WTC11 (cell line): ENCODE measurements around the gene VCL. TPM values are rescaled to one million over a fixed set of nuclear protein-coding genes. Genes with fewer than 3 reads are reported as not detected.
A peak's percentile ranks its signal among the peaks of the same experiment; 100 is the strongest.

Experiments used
- ATAC-seq: fragments of 200-7000 bp; cut with Tn5 transposase; 2 replicates; pipeline ENCODE4 v1.10.0; 2021; ENCODE audit warnings: mild to moderate bottlenecking, moderate library complexity
- CTCF ChIA-PET: fragments of 300-600 bp; sonication (Branson Sonifier 250); formaldehyde crosslinking; loops from one replicate; lab custom pipeline; 2021; ENCODE audit warnings: antibody characterized with exemption; lab: Charles Lee
- POLR2A ChIA-PET: fragments of 350-600 bp; sonication (Branson Sonifier 250); formaldehyde crosslinking; loops from one replicate; lab custom pipeline; 2021; ENCODE audit warnings: antibody characterized with exemption; lab: Charles Lee
- DNase-seq: peaks from one replicate; pipeline ENCODE4 v3.0.0; 2021; ENCODE audit warnings: low spot score
- H3K27ac Mint-ChIP-seq: 2 replicates; pipeline ENCODE4 v1.8.0; 2021; ENCODE audit warnings: mixed read lengths
- H3K27me3 Mint-ChIP-seq: 2 replicates; pipeline ENCODE4 v1.8.0; 2021; ENCODE audit warnings: low read depth, mild to moderate bottlenecking, moderate library complexity, mixed read lengths
- H3K36me3 Mint-ChIP-seq: 2 replicates; pipeline ENCODE4 v1.8.0; 2021; ENCODE audit warnings: mixed read lengths
- H3K4me1 Mint-ChIP-seq: 2 replicates; pipeline ENCODE4 v1.8.0; 2022; ENCODE audit warnings: mixed read lengths
- H3K4me3 Mint-ChIP-seq: 2 replicates; pipeline ENCODE4 v1.8.0; 2021; ENCODE audit warnings: mild to moderate bottlenecking, moderate library complexity, mixed read lengths
- H3K9me3 Mint-ChIP-seq: 2 replicates; pipeline ENCODE4 v1.8.0; 2021; ENCODE audit warnings: mixed read lengths
- CBFB ChIP-seq: sonication (generic); formaldehyde crosslinking; IDR thresholded peaks from 2 replicates; pipeline ENCODE4 v1.8.1; 2022; ENCODE audit warnings: mild to moderate bottlenecking, low read depth, missing genetic modification reagents
- CREB1 ChIP-seq: sonication (generic); formaldehyde crosslinking; IDR thresholded peaks from 2 replicates; pipeline ENCODE4 v1.8.0; 2023; ENCODE audit warnings: mild to moderate bottlenecking, missing genetic modification reagents
- EMX1 ChIP-seq: fragments of 250-450 bp; sonication (Bioruptor Pico); IDR thresholded peaks from 2 replicates; pipeline ENCODE4 v1.8.0; 2021; ENCODE audit warnings: mild to moderate bottlenecking
- ETV6 ChIP-seq: sonication (generic); formaldehyde crosslinking; IDR thresholded peaks from 2 replicates; pipeline ENCODE4 v1.8.1; 2022; ENCODE audit warnings: mild to moderate bottlenecking, missing genetic modification reagents
- FOXK1 ChIP-seq: sonication (generic); formaldehyde crosslinking; IDR thresholded peaks from 2 replicates; pipeline ENCODE4 v1.8.0; 2022; ENCODE audit warnings: mild to moderate bottlenecking, moderate library complexity, missing genetic modification reagents
- FOXP1 ChIP-seq: sonication (generic); formaldehyde crosslinking; IDR thresholded peaks from 2 replicates; pipeline ENCODE4 v1.8.0; 2022; ENCODE audit warnings: missing genetic modification reagents, mild to moderate bottlenecking, moderate library complexity, borderline replicate concordance
- GABPB1 ChIP-seq: sonication (generic); formaldehyde crosslinking; IDR thresholded peaks from 2 replicates; pipeline ENCODE4 v1.8.1; 2023; ENCODE audit warnings: mild to moderate bottlenecking, missing genetic modification reagents
- NFATC4 ChIP-seq: fragments of 250-450 bp; sonication (Bioruptor Pico); IDR thresholded peaks from 2 replicates; pipeline ENCODE4 v1.9.0; 2021; ENCODE audit warnings: mild to moderate bottlenecking
- NFE2L1 ChIP-seq: sonication (generic); formaldehyde crosslinking; IDR thresholded peaks from 2 replicates; pipeline ENCODE4 v1.8.1; 2023; ENCODE audit warnings: missing genetic modification reagents
- NR3C1 ChIP-seq: sonication (generic); formaldehyde crosslinking; conservative IDR thresholded peaks from 2 replicates; pipeline ENCODE4 v1.8.1; 2023; ENCODE audit warnings: low read depth, mild to moderate bottlenecking, missing genetic modification reagents
- PRRX2 ChIP-seq: fragments of 250-450 bp; sonication (Bioruptor Pico); IDR thresholded peaks from 2 replicates; pipeline ENCODE4 v1.8.0; 2021; ENCODE audit warnings: mild to moderate bottlenecking
- SP1 ChIP-seq: sonication (generic); formaldehyde crosslinking; conservative IDR thresholded peaks from 2 replicates; pipeline ENCODE4 v1.8.1; 2022; ENCODE audit warnings: missing genetic modification reagents
- TEAD1 ChIP-seq: sonication (generic); formaldehyde crosslinking; IDR thresholded peaks from 2 replicates; pipeline ENCODE4 v1.8.0; 2022; ENCODE audit warnings: mild to moderate bottlenecking, missing genetic modification reagents
- ZNF317 ChIP-seq: sonication (generic); formaldehyde crosslinking; IDR thresholded peaks from 2 replicates; pipeline ENCODE4 v1.8.1; 2023; ENCODE audit warnings: low read depth, mild to moderate bottlenecking, moderate library complexity, missing genetic modification reagents, borderline replicate concordance
- ZNF423 ChIP-seq: fragments of 250-450 bp; sonication (Bioruptor Pico); IDR thresholded peaks from 2 replicates; pipeline ENCODE4 v2.1.2; 2022; ENCODE audit warnings: mild to moderate bottlenecking, moderate library complexity
- total RNA-seq: library from RNA; stranded (reverse); gene quantifications from 3 replicates; pipeline ENCODE4 v1.2.3, GENCODE V29; 2021
- TF ChIP-seq, protein P1 (sequence below): fragments of 250-450 bp; sonication (Bioruptor Pico); conservative IDR thresholded peaks from 2 replicates; pipeline ENCODE4 v1.9.0; 2021; ENCODE audit warnings: mild to moderate bottlenecking
- TF ChIP-seq, protein P2 (sequence below): sonication (generic); formaldehyde crosslinking; IDR thresholded peaks from 2 replicates; pipeline ENCODE4 v1.8.0; 2022; ENCODE audit warnings: mild to moderate bottlenecking, missing genetic modification reagents
- TF ChIP-seq, protein P3 (sequence below): fragments of 250-450 bp; sonication (Bioruptor Pico); IDR thresholded peaks from 2 replicates; pipeline ENCODE4 v1.8.0; 2021; ENCODE audit warnings: mild to moderate bottlenecking
- TF ChIP-seq, protein P4 (sequence below): sonication (generic); formaldehyde crosslinking; IDR thresholded peaks from 2 replicates; pipeline ENCODE4 v1.8.0; 2022; ENCODE audit warnings: mild to moderate bottlenecking, missing genetic modification reagents
- TF ChIP-seq, protein P5 (sequence below): fragments of 250-450 bp; sonication (Bioruptor Pico); IDR thresholded peaks from 2 replicates; pipeline ENCODE4 v2.1.2; 2022; ENCODE audit warnings: mild to moderate bottlenecking, moderate library complexity
- TF ChIP-seq, protein P6 (sequence below): sonication (generic); formaldehyde crosslinking; IDR thresholded peaks from 2 replicates; pipeline ENCODE4 v1.8.1; 2022; ENCODE audit warnings: missing genetic modification reagents, borderline replicate concordance

VCL gene
- total RNA-seq, 1 experiment from 2014 or later = 225 TPM

DNA sequence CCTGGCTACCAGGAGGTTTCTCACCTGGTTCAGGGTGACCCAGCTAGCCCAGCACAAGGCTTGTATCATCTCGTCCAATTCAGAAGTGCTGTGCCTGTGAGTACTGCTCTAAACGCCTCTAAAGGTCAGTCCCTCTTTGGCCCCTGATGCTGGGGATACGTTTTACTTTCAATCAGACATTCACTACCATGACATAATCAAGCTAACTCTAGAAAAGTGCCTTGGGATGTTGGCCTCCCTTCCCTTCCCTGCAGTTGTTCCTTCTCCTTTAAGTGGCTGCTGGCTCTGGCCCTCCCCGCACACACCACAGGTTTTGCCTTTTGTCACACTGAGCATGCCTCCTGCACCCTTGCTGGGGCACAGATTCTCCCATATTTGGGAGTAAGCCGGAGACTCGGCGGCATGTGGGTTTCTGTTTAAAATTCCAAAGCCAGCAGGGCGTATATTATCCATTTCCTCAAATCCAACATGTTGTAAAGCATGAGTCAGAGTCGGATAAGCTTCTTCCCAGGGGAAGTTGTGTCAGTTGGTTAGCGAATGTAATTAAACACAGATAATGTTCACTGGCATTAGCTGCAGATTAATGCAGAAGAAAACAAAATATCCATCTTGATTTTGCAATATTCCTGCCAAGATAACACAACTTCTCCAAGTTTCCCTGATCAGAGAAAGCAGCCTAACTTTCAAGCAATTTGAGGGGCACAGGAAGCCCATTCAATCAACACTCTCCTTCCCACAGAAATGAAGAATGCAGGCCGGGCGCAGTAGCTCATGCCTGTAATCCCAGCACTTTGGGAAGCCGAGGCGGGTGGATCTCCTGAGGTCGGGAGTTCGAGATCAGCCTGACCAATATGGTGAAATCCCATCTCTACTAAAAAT lies 31.8 kb upstream of the VCL start (continued):
- TF ChIP-seq, protein P1, sequence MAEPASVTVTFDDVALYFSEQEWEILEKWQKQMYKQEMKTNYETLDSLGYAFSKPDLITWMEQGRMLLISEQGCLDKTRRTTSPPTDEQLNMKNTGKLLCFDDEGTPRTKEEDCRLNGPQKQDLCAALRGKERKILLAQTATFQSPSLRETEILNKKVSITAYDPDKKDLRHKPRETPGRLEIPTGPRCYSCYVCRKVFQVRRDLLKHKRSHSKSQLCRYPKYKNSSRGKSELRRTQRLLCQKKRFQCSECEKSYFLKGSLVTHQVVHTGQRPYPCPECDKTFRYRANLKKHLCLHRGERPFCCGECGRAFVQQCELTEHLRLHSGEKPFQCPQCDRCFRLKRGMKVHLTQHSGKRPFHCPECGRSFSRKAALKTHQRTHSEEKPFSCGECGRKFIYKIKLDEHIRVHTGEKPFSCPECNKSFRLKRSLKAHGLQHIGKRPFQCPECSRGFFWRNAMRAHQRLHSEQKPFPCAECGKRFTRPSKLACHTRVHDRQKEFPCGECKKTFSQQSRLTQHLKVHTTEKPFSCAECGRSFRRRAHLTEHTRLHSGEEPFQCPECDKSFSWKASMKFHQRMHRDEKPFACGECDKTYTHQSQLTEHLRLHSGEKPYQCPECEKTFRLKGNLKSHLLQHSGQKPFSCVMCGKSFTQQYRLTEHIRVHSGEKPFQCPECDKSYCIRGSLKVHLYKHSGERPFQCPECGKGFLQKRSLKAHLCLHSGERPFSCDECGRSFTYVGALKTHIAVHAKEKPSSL = no peak; the same call in 1 of the 2 replicates
- TF ChIP-seq NFATC4 (CRISPR knock-in tag) (peak; percentile 90), PRRX2 (peak; percentile 88), ZNF317 (CRISPR knock-in tag) (no peak), TEAD1 (CRISPR knock-in tag) (peak; percentile 93), EMX1 (CRISPR knock-in tag) (peak; percentile 90), FOXP1 (CRISPR knock-in tag) (no peak)
- TF ChIP-seq, protein P2, sequence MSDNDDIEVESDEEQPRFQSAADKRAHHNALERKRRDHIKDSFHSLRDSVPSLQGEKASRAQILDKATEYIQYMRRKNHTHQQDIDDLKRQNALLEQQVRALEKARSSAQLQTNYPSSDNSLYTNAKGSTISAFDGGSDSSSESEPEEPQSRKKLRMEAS (CRISPR knock-in tag) = peak; percentile 53; the same call in 1 of the 2 replicates
- TF ChIP-seq, protein P3, sequence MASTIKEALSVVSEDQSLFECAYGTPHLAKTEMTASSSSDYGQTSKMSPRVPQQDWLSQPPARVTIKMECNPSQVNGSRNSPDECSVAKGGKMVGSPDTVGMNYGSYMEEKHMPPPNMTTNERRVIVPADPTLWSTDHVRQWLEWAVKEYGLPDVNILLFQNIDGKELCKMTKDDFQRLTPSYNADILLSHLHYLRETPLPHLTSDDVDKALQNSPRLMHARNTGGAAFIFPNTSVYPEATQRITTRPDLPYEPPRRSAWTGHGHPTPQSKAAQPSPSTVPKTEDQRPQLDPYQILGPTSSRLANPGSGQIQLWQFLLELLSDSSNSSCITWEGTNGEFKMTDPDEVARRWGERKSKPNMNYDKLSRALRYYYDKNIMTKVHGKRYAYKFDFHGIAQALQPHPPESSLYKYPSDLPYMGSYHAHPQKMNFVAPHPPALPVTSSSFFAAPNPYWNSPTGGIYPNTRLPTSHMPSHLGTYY (CRISPR knock-in tag) = peak; percentile 86
- TF ChIP-seq, protein P4, sequence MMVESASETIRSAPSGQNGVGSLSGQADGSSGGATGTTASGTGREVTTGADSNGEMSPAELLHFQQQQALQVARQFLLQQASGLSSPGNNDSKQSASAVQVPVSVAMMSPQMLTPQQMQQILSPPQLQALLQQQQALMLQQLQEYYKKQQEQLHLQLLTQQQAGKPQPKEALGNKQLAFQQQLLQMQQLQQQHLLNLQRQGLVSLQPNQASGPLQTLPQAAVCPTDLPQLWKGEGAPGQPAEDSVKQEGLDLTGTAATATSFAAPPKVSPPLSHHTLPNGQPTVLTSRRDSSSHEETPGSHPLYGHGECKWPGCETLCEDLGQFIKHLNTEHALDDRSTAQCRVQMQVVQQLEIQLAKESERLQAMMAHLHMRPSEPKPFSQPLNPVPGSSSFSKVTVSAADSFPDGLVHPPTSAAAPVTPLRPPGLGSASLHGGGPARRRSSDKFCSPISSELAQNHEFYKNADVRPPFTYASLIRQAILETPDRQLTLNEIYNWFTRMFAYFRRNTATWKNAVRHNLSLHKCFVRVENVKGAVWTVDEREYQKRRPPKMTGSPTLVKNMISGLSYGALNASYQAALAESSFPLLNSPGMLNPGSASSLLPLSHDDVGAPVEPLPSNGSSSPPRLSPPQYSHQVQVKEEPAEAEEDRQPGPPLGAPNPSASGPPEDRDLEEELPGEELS = peak; percentile 86; the same call in 1 of the 2 replicates

DNA sequence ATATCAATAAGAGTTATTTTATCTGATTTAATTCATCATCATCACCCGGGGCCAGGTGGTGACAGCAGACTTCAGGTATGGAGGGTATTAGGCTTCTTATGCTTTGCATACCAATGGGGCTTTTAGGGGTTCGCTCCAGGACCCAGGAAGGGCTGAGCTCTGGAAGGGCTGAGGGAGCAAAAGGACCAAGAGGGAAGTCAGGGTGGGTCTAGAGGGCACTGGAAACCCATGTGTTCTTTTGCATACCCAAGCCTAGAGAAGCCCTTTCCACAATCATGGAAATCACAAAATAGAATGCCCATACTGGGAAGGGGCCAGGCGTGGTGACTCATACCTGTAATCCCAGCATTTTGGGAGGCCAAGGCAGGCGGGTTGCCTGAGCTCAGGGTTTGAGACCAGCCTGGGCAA lies 30.9 kb upstream of the VCL start:
- peak; percentile 57 for DNase-seq
- ChIA-PET POLR2A (interaction anchor here (0.6 to 6.8 kb wide), 8 partner anchors 11 to 61 kb away, joined by 3 to 140 read pairs (median 5); partner anchors contain the start of gene VCL), CTCF (interaction anchor here (1.3 to 5.3 kb wide), 7 partner anchors 10 to 60 kb away, joined by 4 to 33 read pairs (median 6); partner anchors contain the start of gene VCL)
- no peaks in the 10 kb centered on the region for H3K9me3 Mint-ChIP-seq
- peak overlapping the region; percentile 100 for H3K27ac Mint-ChIP-seq
- H3K4me1 Mint-ChIP-seq = peaks cover 74% of the 10 kb centered on the region
- no peaks in the 10 kb centered on the region for H3K36me3 Mint-ChIP-seq
- H3K27me3 Mint-ChIP-seq = no peaks in the 10 kb centered on the region
- peak; percentile 61 for ATAC-seq
- peak overlapping the region; percentile 59 for H3K4me3 Mint-ChIP-seq
- TF ChIP-seq, protein P5, sequence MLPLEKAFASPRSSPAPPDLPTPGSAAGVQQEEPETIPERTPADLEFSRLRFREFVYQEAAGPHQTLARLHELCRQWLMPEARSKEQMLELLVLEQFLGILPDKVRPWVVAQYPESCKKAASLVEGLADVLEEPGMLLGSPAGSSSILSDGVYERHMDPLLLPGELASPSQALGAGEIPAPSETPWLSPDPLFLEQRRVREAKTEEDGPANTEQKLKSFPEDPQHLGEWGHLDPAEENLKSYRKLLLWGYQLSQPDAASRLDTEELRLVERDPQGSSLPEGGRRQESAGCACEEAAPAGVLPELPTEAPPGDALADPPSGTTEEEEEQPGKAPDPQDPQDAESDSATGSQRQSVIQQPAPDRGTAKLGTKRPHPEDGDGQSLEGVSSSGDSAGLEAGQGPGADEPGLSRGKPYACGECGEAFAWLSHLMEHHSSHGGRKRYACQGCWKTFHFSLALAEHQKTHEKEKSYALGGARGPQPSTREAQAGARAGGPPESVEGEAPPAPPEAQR = no peak
- TF ChIP-seq FOXK1 (CRISPR knock-in tag) (peak; percentile 39; the same call in 1 of the 2 replicates), NR3C1 (CRISPR knock-in tag) (no peak), ZNF423 (peak; percentile 34; the same call in 1 of the 2 replicates), TEAD1 (CRISPR knock-in tag) (peak; percentile 83; the same call in 1 of the 2 replicates), CBFB (CRISPR knock-in tag) (0 out of 2 replicates have a peak, but pooled peaks have one; percentile 26), GABPB1 (CRISPR knock-in tag) (no peak), ETV6 (peak; percentile 60; the same call in 1 of the 2 replicates), ZNF317 (CRISPR knock-in tag) (peak; percentile 27; the same call in 1 of the 2 replicates), SP1 (CRISPR knock-in tag) (0 out of 2 replicates have a peak, but pooled peaks have one; percentile 26), NFE2L1 (CRISPR knock-in tag) (no peak), NFATC4 (CRISPR knock-in tag) (no peak), CREB1 (CRISPR knock-in tag) (0 out of 2 replicates have a peak, but pooled peaks have one; percentile 39)
- TF ChIP-seq, protein P2 (CRISPR knock-in tag) = peak; percentile 46; the same call in 1 of the 2 replicates
- TF ChIP-seq, protein P4 = peak; percentile 79; the same call in 1 of the 2 replicates
- TF ChIP-seq, protein P6, sequence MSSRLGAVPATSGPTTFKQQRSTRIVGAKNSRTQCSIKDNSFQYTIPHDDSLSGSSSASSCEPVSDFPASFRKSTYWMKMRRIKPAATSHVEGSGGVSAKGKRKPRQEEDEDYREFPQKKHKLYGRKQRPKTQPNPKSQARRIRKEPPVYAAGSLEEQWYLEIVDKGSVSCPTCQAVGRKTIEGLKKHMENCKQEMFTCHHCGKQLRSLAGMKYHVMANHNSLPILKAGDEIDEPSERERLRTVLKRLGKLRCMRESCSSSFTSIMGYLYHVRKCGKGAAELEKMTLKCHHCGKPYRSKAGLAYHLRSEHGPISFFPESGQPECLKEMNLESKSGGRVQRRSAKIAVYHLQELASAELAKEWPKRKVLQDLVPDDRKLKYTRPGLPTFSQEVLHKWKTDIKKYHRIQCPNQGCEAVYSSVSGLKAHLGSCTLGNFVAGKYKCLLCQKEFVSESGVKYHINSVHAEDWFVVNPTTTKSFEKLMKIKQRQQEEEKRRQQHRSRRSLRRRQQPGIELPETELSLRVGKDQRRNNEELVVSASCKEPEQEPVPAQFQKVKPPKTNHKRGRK = no peak
